PC-3 (cell line): ENCODE results near the gene PLA2G4D.

ENCODE experiments used
- EZH2 ChIP-seq: fragments of 300-600 bp; sonication (generic); IDR thresholded peaks from one replicate; pipeline ENCODE4 v1.6.1; 2017; ENCODE audit warnings: antibody characterized with exemption, mild to moderate bottlenecking, low read length; ENCODE audit not compliant: unreplicated experiment
- EZH2phosphoT487 ChIP-seq: fragments of 300-600 bp; sonication (generic); IDR thresholded peaks from 2 replicates; pipeline ENCODE4 v1.6.1; 2018; ENCODE audit warnings: mild to moderate bottlenecking, antibody characterized with exemption, low read length, borderline replicate concordance
- TF ChIP-seq, protein P1 (sequence below): fragments of 300-600 bp; sonication (generic); conservative IDR thresholded peaks from 2 replicates; pipeline ENCODE4 v1.5.1; 2017; ENCODE audit warnings: antibody characterized with exemption, low read depth, mild to moderate bottlenecking, low read length

DNA sequence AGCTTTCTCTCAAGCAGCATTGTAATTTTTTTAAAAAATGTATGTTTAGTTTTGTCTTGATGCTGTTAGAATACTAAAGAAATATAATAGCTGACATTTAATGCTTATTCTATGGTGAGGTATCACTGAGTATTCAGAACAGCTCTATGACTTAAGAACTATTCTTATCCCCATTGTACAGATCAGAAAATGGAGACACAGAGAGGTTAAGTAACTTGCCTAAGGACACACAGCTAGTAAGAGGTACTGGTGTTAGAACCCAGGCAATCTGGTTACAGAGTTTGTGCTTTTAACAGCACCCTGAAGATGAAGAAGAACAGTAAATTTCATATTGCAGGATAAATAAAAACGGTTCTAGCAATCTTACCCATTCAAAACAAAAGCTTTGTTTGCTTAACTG lies 15.5 kb downstream of the PLA2G4D start:
- TF ChIP-seq, protein P1, sequence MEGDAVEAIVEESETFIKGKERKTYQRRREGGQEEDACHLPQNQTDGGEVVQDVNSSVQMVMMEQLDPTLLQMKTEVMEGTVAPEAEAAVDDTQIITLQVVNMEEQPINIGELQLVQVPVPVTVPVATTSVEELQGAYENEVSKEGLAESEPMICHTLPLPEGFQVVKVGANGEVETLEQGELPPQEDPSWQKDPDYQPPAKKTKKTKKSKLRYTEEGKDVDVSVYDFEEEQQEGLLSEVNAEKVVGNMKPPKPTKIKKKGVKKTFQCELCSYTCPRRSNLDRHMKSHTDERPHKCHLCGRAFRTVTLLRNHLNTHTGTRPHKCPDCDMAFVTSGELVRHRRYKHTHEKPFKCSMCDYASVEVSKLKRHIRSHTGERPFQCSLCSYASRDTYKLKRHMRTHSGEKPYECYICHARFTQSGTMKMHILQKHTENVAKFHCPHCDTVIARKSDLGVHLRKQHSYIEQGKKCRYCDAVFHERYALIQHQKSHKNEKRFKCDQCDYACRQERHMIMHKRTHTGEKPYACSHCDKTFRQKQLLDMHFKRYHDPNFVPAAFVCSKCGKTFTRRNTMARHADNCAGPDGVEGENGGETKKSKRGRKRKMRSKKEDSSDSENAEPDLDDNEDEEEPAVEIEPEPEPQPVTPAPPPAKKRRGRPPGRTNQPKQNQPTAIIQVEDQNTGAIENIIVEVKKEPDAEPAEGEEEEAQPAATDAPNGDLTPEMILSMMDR, result no peak
- TF ChIP-seq EZH2phosphoT487 (no peak), EZH2 (no peak)
